Measurements from ENCODE around the gene EXOC3L2.

DNA sequence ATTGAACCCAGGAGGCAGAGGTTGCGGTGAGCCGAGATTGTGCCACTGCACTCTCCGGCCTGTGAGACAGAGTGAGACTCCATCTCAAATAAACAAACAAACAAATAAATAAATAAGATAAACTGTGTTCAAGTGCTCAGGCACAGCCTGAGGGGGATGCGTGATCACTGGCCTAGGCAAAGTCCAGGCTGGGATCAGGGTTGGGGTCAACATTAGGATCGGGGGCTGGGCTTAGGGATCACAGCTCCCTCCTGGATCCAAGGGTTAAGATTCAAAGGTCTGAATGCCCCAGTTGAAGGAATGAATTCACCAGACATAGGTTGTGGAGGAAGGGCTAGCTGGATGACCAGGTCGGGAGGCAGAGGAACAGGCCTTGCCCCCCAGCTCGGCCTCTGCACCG, 1.9 kb upstream of the EXOC3L2 start:
- TF ChIP-seq, protein P1, sequence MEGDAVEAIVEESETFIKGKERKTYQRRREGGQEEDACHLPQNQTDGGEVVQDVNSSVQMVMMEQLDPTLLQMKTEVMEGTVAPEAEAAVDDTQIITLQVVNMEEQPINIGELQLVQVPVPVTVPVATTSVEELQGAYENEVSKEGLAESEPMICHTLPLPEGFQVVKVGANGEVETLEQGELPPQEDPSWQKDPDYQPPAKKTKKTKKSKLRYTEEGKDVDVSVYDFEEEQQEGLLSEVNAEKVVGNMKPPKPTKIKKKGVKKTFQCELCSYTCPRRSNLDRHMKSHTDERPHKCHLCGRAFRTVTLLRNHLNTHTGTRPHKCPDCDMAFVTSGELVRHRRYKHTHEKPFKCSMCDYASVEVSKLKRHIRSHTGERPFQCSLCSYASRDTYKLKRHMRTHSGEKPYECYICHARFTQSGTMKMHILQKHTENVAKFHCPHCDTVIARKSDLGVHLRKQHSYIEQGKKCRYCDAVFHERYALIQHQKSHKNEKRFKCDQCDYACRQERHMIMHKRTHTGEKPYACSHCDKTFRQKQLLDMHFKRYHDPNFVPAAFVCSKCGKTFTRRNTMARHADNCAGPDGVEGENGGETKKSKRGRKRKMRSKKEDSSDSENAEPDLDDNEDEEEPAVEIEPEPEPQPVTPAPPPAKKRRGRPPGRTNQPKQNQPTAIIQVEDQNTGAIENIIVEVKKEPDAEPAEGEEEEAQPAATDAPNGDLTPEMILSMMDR (IDR thresholded peaks at IDR 0.05; ENCODE audit: low read length) = no peak
- TF ChIP-seq EZH2 (IDR thresholded peaks at IDR 0.05; ENCODE audit: borderline replicate concordance, low read length) = no peak

All from OCI-LY1 (cell line).